K562 (cell line): Measurements from ENCODE around the gene CLDN7. TPM values are rescaled to one million over a fixed set of nuclear protein-coding genes. Genes with fewer than 3 reads are reported as not detected.

ENCODE experiments used
- AFF4 ChIP-seq: sonication (generic); formaldehyde crosslinking; IDR thresholded peaks from 2 replicates; pipeline ENCODE4 v1.8.0; 2023; ENCODE audit warnings: mild to moderate bottlenecking, missing genetic modification reagents
- ATF7 ChIP-seq: fragments of 450-650 bp; IDR thresholded peaks from 2 replicates; pipeline ENCODE4 v1.7.1; 2014; ENCODE audit warnings: mild to moderate bottlenecking, moderate library complexity
- HDAC2 ChIP-seq: fragments of 450-650 bp; IDR thresholded peaks from 2 replicates; pipeline ENCODE4 v1.6.1; 2016; ENCODE audit warnings: mild to moderate bottlenecking
- HLTF ChIP-seq: fragments of 450-650 bp; IDR thresholded peaks from 2 replicates; pipeline ENCODE4 v1.6.1; 2016
- KDM5B ChIP-seq: fragments of 200-600 bp; sonication (generic); IDR thresholded peaks from 2 replicates; pipeline ENCODE4 v1.6.1; 2012; ENCODE audit warnings: low read depth, mild to moderate bottlenecking, moderate library complexity, low read length, control low read depth, inconsistent platforms; ENCODE audit not compliant: insufficient replicate concordance
- SMARCA4 ChIP-seq: fragments of 450-650 bp; IDR thresholded peaks from 2 replicates; pipeline ENCODE4 v1.6.1; 2016
- SP1 ChIP-seq: sonication (generic); formaldehyde crosslinking; IDR thresholded peaks from 2 replicates; pipeline ENCODE4 v1.8.1; 2022; ENCODE audit warnings: mild to moderate bottlenecking, missing genetic modification reagents
- USF1 ChIP-seq: sonication (generic); formaldehyde crosslinking; IDR thresholded peaks from 2 replicates; pipeline ENCODE4 v1.9.0; 2022; ENCODE audit warnings: mild to moderate bottlenecking, missing genetic modification reagents
- ZBTB7A ChIP-seq: IDR thresholded peaks from 2 replicates; pipeline ENCODE4 v1.6.1; 2011; ENCODE audit warnings: low read depth, mild to moderate bottlenecking, low read length, moderate library complexity, borderline replicate concordance; ENCODE audit not compliant: control insufficient read depth
- ZNF318 ChIP-seq, 2 experiments: fragments of 450-650 bp; IDR thresholded peaks; 2 replicates each; pipeline ENCODE4 v1.6.1; 2016; ENCODE audit warnings: mild to moderate bottlenecking in 2 of 2, borderline replicate concordance in 1 of 2, low read depth in 1 of 2, moderate library complexity in 1 of 2
- ZNF740 ChIP-seq, 3 experiments: fragments of 200-800 bp in 1 of 3; sonication (Bioruptor generic) in 1 of 3; sonication (generic) in 1 of 3; formaldehyde crosslinking in 1 of 3; IDR thresholded peaks; 2 replicates each; pipeline versions ENCODE4 v1.6.1 to v1.8.0; 2016 to 2022; ENCODE audit warnings: mild to moderate bottlenecking in 2 of 3, missing compliant biosample characterization in 2 of 3, missing genetic modification characterization in 2 of 3, missing genetic modification reagents in 1 of 3
- polyA plus RNA-seq, 8 experiments: library from polyadenylated mRNA; depleted of rRNA in 4 of 8; stranded (reverse) in 5 of 8; unstranded in 3 of 8; fragments of >200 nt; fragmentation: Nextera tagmentation in 2 of 8; fragmentation: Illumina TruSeq in 1 of 8; extraction: Ambion mirVana in 2 of 8; extraction: Trizol in 1 of 8; gene quantifications; 2 replicates each; pipeline versions ENCODE4 v1.2.1 to v1.2.3, GENCODE V29; 2011 to 2014; ENCODE audit warnings: inconsistent platforms in 1 of 8, missing spikeins in 1 of 8
- total RNA-seq, 7 experiments: library from RNA; depleted of rRNA in 6 of 7; stranded (reverse); fragments of >200 nt in 6 of 7; fragmentation: Illumina TruSeq in 2 of 7; extraction: Trizol in 2 of 7; gene quantifications; 2 replicates each; pipeline versions ENCODE4 v1.2.1 to v1.2.3, GENCODE V29; 2011 to 2021; ENCODE audit warnings: low replicate concordance in 1 of 7

The CLDN7 gene
- total and polyA plus RNA-seq, 9 of the 15 experiments (the other 6 are each of a cell fraction or from before 2014, with no cell fraction given) = 2.2 to 14.5 (median 7.6) TPM

GRCh38 chr17:7252176-7253043 is 9.9 kb downstream of the CLDN7 start, which contains the start of gene ELP5 (continued):
- peak; percentile 99 for TF ChIP-seq ATF7
- TF ChIP-seq HLTF = no peak; the same call in 1 of the 2 replicates
- peak; percentile 56 for TF ChIP-seq HDAC2
- TF ChIP-seq SMARCA4 = peak; percentile 35; the same call in 1 of the 2 replicates
- peak; percentile 33; the same call in 1 of the 2 replicates for TF ChIP-seq USF1 (CRISPR knock-in tag)
- TF ChIP-seq ZNF740 (CRISPR knock-in tag; IDR thresholded peaks at IDR 0.05) = 0 out of 2 replicates have a peak, but pooled peaks have one; percentile 31
- no peak for TF ChIP-seq ZNF740 (tag; IDR thresholded peaks at IDR 0.05)
- peak; percentile 96 for TF ChIP-seq ZBTB7A
- no peak for TF ChIP-seq ZNF318 (IDR thresholded peaks at IDR 0.05; ENCODE audit: borderline replicate concordance in 1 of 2, low read depth in 1 of 2)
- peak; percentile 84 for TF ChIP-seq SP1 (CRISPR knock-in tag)
- TF ChIP-seq AFF4 = peak; percentile 52; the same call in 1 of the 2 replicates
- peak; percentile 87 for TF ChIP-seq KDM5B
